ENCODE results near the gene SLC25A24. TPM values are rescaled to one million over a fixed set of nuclear protein-coding genes. Genes with fewer than 3 reads are reported as not detected.

SLC25A24 gene
- total and polyA plus RNA-seq, 2 of the 13 experiments (the other 11 are each of a cell fraction or from before 2014, with no cell fraction given), result 8.0 to 12.4 TPM

DNA sequence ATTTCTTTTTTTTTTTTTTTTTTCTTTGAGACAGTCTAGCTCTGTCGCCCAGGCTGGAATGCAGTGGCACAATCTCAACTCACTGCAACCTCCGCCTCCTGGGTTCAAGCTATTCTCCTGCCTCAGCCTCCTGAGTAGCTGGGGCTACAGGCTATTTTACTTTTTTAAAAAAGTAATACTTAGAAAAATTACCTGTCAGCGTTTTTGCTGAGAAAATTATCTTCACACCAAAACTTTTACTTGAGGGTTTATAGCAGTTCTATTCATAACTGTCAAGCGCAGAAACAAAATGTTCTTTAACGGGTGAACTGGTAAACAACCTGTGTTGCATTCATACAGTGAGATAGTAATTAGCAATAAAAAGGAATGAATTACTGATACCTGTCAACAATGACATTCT is 1.5 kb upstream of the SLC25A24 start:
- in situ Hi-C loops (cut with HindIII; ENCODE audit: extremely low pct_ligation_motif_present, low pct_unique_long_range_greater_than_20kb) (no loop called here), intact Hi-C loops (cut with micrococcal nuclease; ENCODE audit: unreplicated experiment) (no loop called here)
- H3K27ac ChIP-seq (ENCODE audit: extremely low read length, insufficient read depth, low read length), result no peak overlapping the region
- 0 out of 2 replicates have a peak, but pooled peaks cover 21% of the 10 kb centered on the region for H3K4me1 ChIP-seq (ENCODE audit: insufficient read depth, low read length)
- 50% methylated on average over 5 of the region's 5 CpGs for WGBS (ENCODE audit: low lambda C conversion rate)
- DNase-seq (ENCODE audit: low spot score) (no peak), FAIRE-seq (no peak), ATAC-seq (no peak)
- H3K36me3 ChIP-seq (replicated peaks in 1 of 2; ENCODE audit: control insufficient read depth in 1 of 2, insufficient read depth in 2 of 2, low read length in 2 of 2), result no peaks in the 10 kb centered on the region
- POLR2A ChIA-PET, result no interaction called here
- no peak overlapping the region for H3K4me3 ChIP-seq (replicated peaks in 1 of 3; ENCODE audit: insufficient read depth in 1 of 3, low read depth in 2 of 3, low read length in 3 of 3)
- no peak overlapping the region for H3K4me2 ChIP-seq (ENCODE audit: low read depth, low read length)
- no peaks in the 10 kb centered on the region for H4K20me1 ChIP-seq (ENCODE audit: insufficient read depth, low read length)
- CTCF ChIA-PET (ENCODE audit: low intra/inter-chr PET ratio, low total read pairs), result no interaction called here
- H3K79me2 ChIP-seq (ENCODE audit: insufficient read depth, low read length), result no peaks in the 10 kb centered on the region
- H3K9me3 ChIP-seq (ENCODE audit: low read length), result no peaks in the 10 kb centered on the region
- no peak overlapping the region for H3K9ac ChIP-seq (ENCODE audit: insufficient read depth, low read depth, low read length)
- TF ChIP-seq MAFF (IDR thresholded peaks at IDR 0.05; ENCODE audit: low read depth, low read length) (peak; percentile 66), MAFK (conservative IDR thresholded peaks at IDR 0.05 in 1 of 2, IDR thresholded peaks at IDR 0.05 in 1 of 2; ENCODE audit: low read length in 2 of 2) (peak in 1 of 2 experiments; percentile 82; a peak in 3 of 4 replicates), PLRG1 (conservative IDR thresholded peaks at IDR 0.05) (no peak)
- no peak overlapping the region for H2AFZ ChIP-seq (ENCODE audit: low read length)
- peaks cover 0 to 8% of the 10 kb centered on the region in 2 experiments; a peak in 1 of 5 replicates for H3K27me3 ChIP-seq (ENCODE audit: control insufficient read depth in 1 of 2, insufficient read depth in 2 of 2, low read length in 2 of 2)
- no TSS peak for BruUV-seq (replicated peaks)

DNA sequence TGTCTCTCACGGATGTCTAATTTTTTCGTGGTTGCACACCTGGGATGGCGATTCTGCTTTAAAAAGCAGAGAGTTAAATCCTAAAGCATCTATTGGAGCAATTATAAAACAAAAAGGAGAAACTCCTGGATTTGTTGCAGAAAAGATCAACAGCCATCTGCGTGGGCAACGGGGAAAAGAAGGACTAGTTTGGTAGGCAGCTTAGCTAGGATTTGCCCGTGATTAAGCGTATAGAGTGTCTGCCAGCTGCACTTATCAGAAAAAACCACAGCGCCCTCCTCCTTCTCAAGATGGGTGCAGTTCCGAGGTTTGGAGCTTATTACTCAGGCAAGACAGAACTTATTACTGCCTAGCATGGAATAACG is 526 bp upstream of the SLC25A24 start:
- Histone ChIP-seq H3K36me3 (replicated peaks in 1 of 2; ENCODE audit: control insufficient read depth in 1 of 2, insufficient read depth in 2 of 2, low read length in 2 of 2) (no peaks in the 10 kb centered on the region), H2AFZ (ENCODE audit: low read length) (peak overlapping the region; percentile 36), H3K9me3 (ENCODE audit: low read length) (no peaks in the 10 kb centered on the region), H3K27me3 (ENCODE audit: control insufficient read depth in 1 of 2, insufficient read depth in 2 of 2, low read length in 2 of 2) (peaks cover 0 to 8% of the 10 kb centered on the region in 2 experiments; a peak in 1 of 5 replicates), H3K9ac (ENCODE audit: insufficient read depth, low read depth, low read length) (peak overlapping the region; percentile 52), H3K79me2 (ENCODE audit: insufficient read depth, low read length) (no peaks in the 10 kb centered on the region), H3K4me3 (replicated peaks in 1 of 3; ENCODE audit: insufficient read depth in 1 of 3, low read depth in 2 of 3, low read length in 3 of 3) (peak overlapping the region; percentile 57 to 83 (median 75)), H3K27ac (ENCODE audit: extremely low read length, insufficient read depth, low read length) (peak overlapping the region; percentile 16), H3K4me1 (ENCODE audit: insufficient read depth, low read length) (0 out of 2 replicates have a peak, but pooled peaks cover 21% of the 10 kb centered on the region), H3K4me2 (ENCODE audit: low read depth, low read length) (peak overlapping the region; percentile 81), H4K20me1 (ENCODE audit: insufficient read depth, low read length) (no peaks in the 10 kb centered on the region)
- BruUV-seq (replicated peaks), result TSS peak; percentile 89
- CTCF ChIA-PET (ENCODE audit: low intra/inter-chr PET ratio, low total read pairs), result no interaction called here
- POLR2A ChIA-PET, result interaction anchor here (1.0 to 1.8 kb wide), 3 partner anchors 19 to 492 kb away, joined by 3 to 6 read pairs (median 3); partner anchors contain the start of gene PRPF38B
- ATAC-seq (peak; percentile 33), FAIRE-seq (no peak), DNase-seq (ENCODE audit: low spot score) (peak; percentile 2)
- whole genome bisulfite sequencing (ENCODE audit: low lambda C conversion rate), result under 1% methylated on average over 10 of the region's 10 CpGs
- intact Hi-C loops (cut with micrococcal nuclease; ENCODE audit: unreplicated experiment), result no loop called here
- in situ Hi-C loops (cut with HindIII; ENCODE audit: extremely low pct_ligation_motif_present, low pct_unique_long_range_greater_than_20kb), result no loop called here
- TF ChIP-seq AHR (CRISPR knock-in tag; IDR thresholded peaks at IDR 0.05), result no peak
- TF ChIP-seq ZNF562 (CRISPR knock-in tag; IDR thresholded peaks at IDR 0.05; ENCODE audit: borderline replicate concordance), result no peak
- TF ChIP-seq, protein P1, sequence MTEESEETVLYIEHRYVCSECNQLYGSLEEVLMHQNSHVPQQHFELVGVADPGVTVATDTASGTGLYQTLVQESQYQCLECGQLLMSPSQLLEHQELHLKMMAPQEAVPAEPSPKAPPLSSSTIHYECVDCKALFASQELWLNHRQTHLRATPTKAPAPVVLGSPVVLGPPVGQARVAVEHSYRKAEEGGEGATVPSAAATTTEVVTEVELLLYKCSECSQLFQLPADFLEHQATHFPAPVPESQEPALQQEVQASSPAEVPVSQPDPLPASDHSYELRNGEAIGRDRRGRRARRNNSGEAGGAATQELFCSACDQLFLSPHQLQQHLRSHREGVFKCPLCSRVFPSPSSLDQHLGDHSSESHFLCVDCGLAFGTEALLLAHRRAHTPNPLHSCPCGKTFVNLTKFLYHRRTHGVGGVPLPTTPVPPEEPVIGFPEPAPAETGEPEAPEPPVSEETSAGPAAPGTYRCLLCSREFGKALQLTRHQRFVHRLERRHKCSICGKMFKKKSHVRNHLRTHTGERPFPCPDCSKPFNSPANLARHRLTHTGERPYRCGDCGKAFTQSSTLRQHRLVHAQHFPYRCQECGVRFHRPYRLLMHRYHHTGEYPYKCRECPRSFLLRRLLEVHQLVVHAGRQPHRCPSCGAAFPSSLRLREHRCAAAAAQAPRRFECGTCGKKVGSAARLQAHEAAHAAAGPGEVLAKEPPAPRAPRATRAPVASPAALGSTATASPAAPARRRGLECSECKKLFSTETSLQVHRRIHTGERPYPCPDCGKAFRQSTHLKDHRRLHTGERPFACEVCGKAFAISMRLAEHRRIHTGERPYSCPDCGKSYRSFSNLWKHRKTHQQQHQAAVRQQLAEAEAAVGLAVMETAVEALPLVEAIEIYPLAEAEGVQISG (CRISPR knock-in tag; IDR thresholded peaks at IDR 0.05), result peak; percentile 91
- TF ChIP-seq CEBPZ (IDR thresholded peaks at IDR 0.05; ENCODE audit: low read length), result no peak
- peak; percentile 26; the same call in 1 of the 2 replicates for TF ChIP-seq CTCF (CRISPR knock-in tag; IDR thresholded peaks at IDR 0.05)
- TF ChIP-seq NR1H2 (CRISPR knock-in tag; IDR thresholded peaks at IDR 0.05; ENCODE audit: borderline replicate concordance, low read depth), result no peak
- no peak for TF ChIP-seq MAFK (conservative IDR thresholded peaks at IDR 0.05 in 1 of 2, IDR thresholded peaks at IDR 0.05 in 1 of 2; ENCODE audit: low read length in 2 of 2)
- no peak for TF ChIP-seq PAX8 (CRISPR knock-in tag; IDR thresholded peaks at IDR 0.05; ENCODE audit: borderline replicate concordance)

Measured in HepG2 (cell line).